T-helper 2 cell treated with Interferon-gamma antibody and Interleukin-4, amounts not matched to agents 5 μg/mL and 100 μg/mL, for 36 hours (primary cell): ENCODE measurements around the gene RPTOR.

Source experiments
- DNase-seq: peaks from one replicate; pipeline ENCODE4 v3.0.0; 2021; ENCODE audit warnings: low spot score
- H3K27ac Mint-ChIP-seq: one replicate; pipeline ENCODE4 v1.8.0; 2021; ENCODE audit warnings: mild to moderate bottlenecking, mixed read lengths
- H3K27me3 Mint-ChIP-seq: one replicate; pipeline ENCODE4 v1.8.0; 2021; ENCODE audit warnings: low read depth, mixed read lengths
- H3K36me3 Mint-ChIP-seq: one replicate; pipeline ENCODE4 v1.8.0; 2021; ENCODE audit warnings: low read depth, mixed read lengths
- H3K4me1 Mint-ChIP-seq: one replicate; pipeline ENCODE4 v1.8.0; 2021; ENCODE audit warnings: low read depth, mixed read lengths
- H3K4me3 Mint-ChIP-seq: one replicate; pipeline ENCODE4 v1.8.0; 2022; ENCODE audit warnings: mild to moderate bottlenecking, moderate library complexity, mixed read lengths
- H3K9me3 Mint-ChIP-seq: one replicate; pipeline ENCODE4 v1.8.0; 2021; ENCODE audit warnings: mixed read lengths

RPTOR gene

GRCh38 chr17:80649672-80650330, 105.2 kb downstream of the RPTOR start:
- Mint-ChIP-seq H3K9me3 (peaks cover 18% of the 10 kb centered on the region), H3K27ac (peak overlapping the region; percentile 93), H3K4me3 (peak overlapping the region; percentile 66), H3K36me3 (peaks cover 56% of the 10 kb centered on the region), H3K4me1 (peaks cover 64% of the 10 kb centered on the region), H3K27me3 (no peaks in the 10 kb centered on the region)
- peak; percentile 84 for DNase-seq

- Mint-ChIP-seq H3K4me1 (peaks cover 60% of the 10 kb centered on the region), H3K4me3 (no peak overlapping the region), H3K9me3 (peaks cover 18% of the 10 kb centered on the region), H3K27me3 (no peaks in the 10 kb centered on the region), H3K36me3 (peaks cover 53% of the 10 kb centered on the region), H3K27ac (peak overlapping the region; percentile 93)
- DNase-seq, result no peak
These were observed 105.7 kb downstream of the RPTOR start for GRCh38 chr17:80650331-80650672.

- no peak for DNase-seq
- no peaks in the 10 kb centered on the region for H3K27me3 Mint-ChIP-seq
- H3K9me3 Mint-ChIP-seq, result peaks cover 24% of the 10 kb centered on the region
- peak overlapping the region; percentile 76 for H3K27ac Mint-ChIP-seq
- H3K36me3 Mint-ChIP-seq, result peaks cover 52% of the 10 kb centered on the region
- H3K4me3 Mint-ChIP-seq, result no peak overlapping the region
- H3K4me1 Mint-ChIP-seq, result peaks cover 59% of the 10 kb centered on the region
These were observed 106.3 kb downstream of the RPTOR start for GRCh38 chr17:80650751-80651518.

GRCh38 chr17:80652756-80653330, 108.2 kb downstream of the RPTOR start:
- Mint-ChIP-seq H3K36me3 (peaks cover 60% of the 10 kb centered on the region), H3K4me3 (no peak overlapping the region), H3K27ac (peak overlapping the region; percentile 56)

GRCh38 chr17:80653856-80654255, 109.2 kb downstream of the RPTOR start:
- no peak overlapping the region for H3K27ac Mint-ChIP-seq
- H3K36me3 Mint-ChIP-seq, result peaks cover 66% of the 10 kb centered on the region
- H3K4me1 Mint-ChIP-seq, result peaks cover 45% of the 10 kb centered on the region
- peaks cover 48% of the 10 kb centered on the region for H3K9me3 Mint-ChIP-seq
- no peaks in the 10 kb centered on the region for H3K27me3 Mint-ChIP-seq
- H3K4me3 Mint-ChIP-seq, result no peak overlapping the region
- DNase-seq, result no peak

More at GRCh38 chr17:80652756-80653330, 108.2 kb downstream of the RPTOR start:
- Mint-ChIP-seq H3K4me1 (peaks cover 51% of the 10 kb centered on the region), H3K27me3 (no peaks in the 10 kb centered on the region), H3K9me3 (peaks cover 38% of the 10 kb centered on the region)
- no peak for DNase-seq

GRCh38 chr17:80655608-80656007, 111.0 kb downstream of the RPTOR start:
- Mint-ChIP-seq H3K36me3 (peaks cover 60% of the 10 kb centered on the region), H3K4me1 (peaks cover 32% of the 10 kb centered on the region), H3K27me3 (no peaks in the 10 kb centered on the region), H3K4me3 (no peak overlapping the region), H3K9me3 (peaks cover 48% of the 10 kb centered on the region), H3K27ac (peak overlapping the region; percentile 21)
- DNase-seq, result no peak

- Mint-ChIP-seq H3K4me3 (no peak overlapping the region), H3K9me3 (peaks cover 44% of the 10 kb centered on the region), H3K27ac (no peak overlapping the region), H3K36me3 (peaks cover 57% of the 10 kb centered on the region), H3K27me3 (no peaks in the 10 kb centered on the region), H3K4me1 (peaks cover 31% of the 10 kb centered on the region)
- DNase-seq, result no peak
These were observed 112.0 kb downstream of the RPTOR start for GRCh38 chr17:80656590-80656989.

- no peak for DNase-seq
- Mint-ChIP-seq H3K27me3 (no peaks in the 10 kb centered on the region), H3K4me3 (no peak overlapping the region), H3K9me3 (peaks cover 40% of the 10 kb centered on the region), H3K27ac (no peak overlapping the region), H3K36me3 (peaks cover 58% of the 10 kb centered on the region), H3K4me1 (peaks cover 32% of the 10 kb centered on the region)
These were observed 112.9 kb downstream of the RPTOR start for GRCh38 chr17:80657561-80657960.

GRCh38 chr17:80658821-80659220, 114.2 kb downstream of the RPTOR start:
- Mint-ChIP-seq H3K27me3 (no peaks in the 10 kb centered on the region), H3K4me1 (peaks cover 39% of the 10 kb centered on the region), H3K27ac (peak overlapping the region; percentile 16), H3K9me3 (peaks cover 32% of the 10 kb centered on the region), H3K36me3 (peaks cover 53% of the 10 kb centered on the region), H3K4me3 (no peak overlapping the region)
- DNase-seq, result no peak

GRCh38 chr17:80659651-80660050, 115.0 kb downstream of the RPTOR start:
- no peak overlapping the region for H3K4me3 Mint-ChIP-seq
- no peak overlapping the region for H3K27ac Mint-ChIP-seq
- H3K27me3 Mint-ChIP-seq, result no peaks in the 10 kb centered on the region
- peaks cover 48% of the 10 kb centered on the region for H3K4me1 Mint-ChIP-seq
- no peak for DNase-seq
- peaks cover 48% of the 10 kb centered on the region for H3K36me3 Mint-ChIP-seq
- peaks cover 30% of the 10 kb centered on the region for H3K9me3 Mint-ChIP-seq

- Mint-ChIP-seq H3K27me3 (no peaks in the 10 kb centered on the region), H3K27ac (peak overlapping the region; percentile 64), H3K4me1 (peaks cover 51% of the 10 kb centered on the region), H3K36me3 (peaks cover 45% of the 10 kb centered on the region), H3K4me3 (no peak overlapping the region), H3K9me3 (peaks cover 27% of the 10 kb centered on the region)
- DNase-seq, result no peak
These were observed 116.0 kb downstream of the RPTOR start for GRCh38 chr17:80660527-80661198.

GRCh38 chr17:80662557-80662956, 117.9 kb downstream of the RPTOR start:
- Mint-ChIP-seq H3K27ac (peak overlapping the region; percentile 98), H3K4me3 (no peak overlapping the region), H3K27me3 (no peaks in the 10 kb centered on the region), H3K4me1 (peaks cover 63% of the 10 kb centered on the region), H3K9me3 (peaks cover 13% of the 10 kb centered on the region), H3K36me3 (peaks cover 45% of the 10 kb centered on the region)
- DNase-seq, result no peak

GRCh38 chr17:80663781-80664206, 119.2 kb downstream of the RPTOR start:
- Mint-ChIP-seq H3K27ac (peak overlapping the region; percentile 98), H3K27me3 (no peaks in the 10 kb centered on the region), H3K4me3 (peak overlapping the region; percentile 79), H3K36me3 (peaks cover 39% of the 10 kb centered on the region), H3K9me3 (peaks cover under 1% of the 10 kb centered on the region), H3K4me1 (peaks cover 71% of the 10 kb centered on the region)
- peak; percentile 51 for DNase-seq
